Cardiac fibroblast (primary cell): ENCODE data around the gene CRADD.
"Not testable (repeated sequence)": the region's sequence is repeated elsewhere in the genome, so short reads cannot be mapped to it uniquely, and the experiment has no call there.

Source experiments
- DNase-seq, 2 donors: peaks; one replicate each; pipeline versions ENCODE4 v3.0.0 to v3.0.0-alpha.2; 2010; ENCODE audit warnings: low read depth in 2 of 2
- H3K4me3 ChIP-seq, 2 donors: replicated peaks in 1 of 2; 1 replicate in 1 of 2; 2 replicates in 1 of 2; pipeline ENCODE4 v1.5.1; 2011; ENCODE audit warnings: low read depth in 2 of 2, low read length in 2 of 2, mild to moderate bottlenecking in 2 of 2, moderate library complexity in 1 of 2
- CTCF ChIP-seq: IDR thresholded peaks from one replicate; pipeline ENCODE4 v1.5.1; 2011; ENCODE audit warnings: low read depth, mild to moderate bottlenecking, low read length, inconsistent platforms

Gene CRADD

DNA sequence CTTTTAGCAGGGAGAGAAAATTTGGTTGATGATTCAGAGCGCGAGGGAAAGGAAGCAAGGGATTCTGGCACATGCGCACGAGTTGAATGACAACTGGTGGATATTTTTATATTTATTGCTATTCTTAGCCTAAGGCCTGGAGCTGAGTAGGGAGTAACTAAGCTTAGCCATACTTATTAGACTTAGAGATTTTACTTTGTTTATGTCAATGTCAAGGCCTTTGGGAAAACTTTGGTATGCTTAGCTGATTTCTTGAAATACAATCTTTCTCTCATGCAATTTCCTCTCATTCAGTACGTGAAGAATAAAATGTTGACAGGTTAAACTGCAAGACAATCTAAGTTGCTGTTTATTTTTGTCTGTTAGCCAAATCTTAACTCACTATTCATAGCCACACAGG is 101.1 kb downstream of the CRADD start:
- H3K4me3 ChIP-seq, result no peak overlapping the region
- peak; percentile 90 to 98 for DNase-seq
- no peak for TF ChIP-seq CTCF

DNA sequence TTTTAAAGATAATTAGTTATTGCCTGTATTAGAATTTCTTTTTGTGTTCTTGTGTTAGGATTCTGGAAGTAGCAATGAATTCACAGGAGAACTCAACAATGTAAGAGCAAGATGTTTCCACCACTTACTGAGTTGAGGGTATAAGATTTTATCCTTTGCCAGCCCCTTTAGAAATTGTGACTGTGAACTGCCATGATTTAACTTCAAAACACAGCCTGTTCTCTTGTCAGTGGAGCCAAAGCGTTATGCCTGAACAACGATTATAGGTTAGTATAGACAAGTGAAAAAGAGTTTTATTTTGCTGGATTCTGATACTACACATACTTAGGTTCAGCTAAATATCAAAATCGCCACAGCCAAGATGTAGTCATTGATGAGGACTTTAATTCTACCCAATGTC is 101.6 kb downstream of the CRADD start:
- no peak for TF ChIP-seq CTCF
- no peak overlapping the region for H3K4me3 ChIP-seq
- DNase-seq, result no peak

DNA sequence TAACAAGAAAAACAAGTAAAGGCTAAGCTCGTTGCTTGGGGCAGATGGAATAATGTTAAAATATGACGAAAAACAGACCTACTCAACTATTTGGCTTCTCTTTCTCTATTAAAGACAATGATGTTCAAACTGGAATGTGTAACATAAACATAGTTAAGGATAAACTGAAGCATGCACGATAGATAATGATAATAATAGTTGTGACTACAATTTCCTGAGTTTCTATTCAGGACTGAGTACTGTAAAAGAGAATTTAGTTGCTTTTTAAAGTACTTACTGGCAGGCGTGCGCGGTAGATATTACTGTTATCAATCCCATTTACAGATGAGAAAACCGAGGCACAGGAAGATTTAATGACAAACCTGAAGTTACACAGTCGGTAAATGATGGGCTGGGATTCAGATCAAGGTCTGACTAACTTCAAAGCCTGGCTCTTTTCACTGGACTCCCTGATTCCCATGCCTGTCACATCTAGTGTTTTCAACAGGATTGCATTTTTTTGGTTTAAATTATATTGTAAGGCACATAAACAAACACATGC is 103.0 kb downstream of the CRADD start:
- peak; percentile 54 to 56 for DNase-seq
- TF ChIP-seq CTCF, result no peak
- H3K4me3 ChIP-seq, result no peak overlapping the region

DNA sequence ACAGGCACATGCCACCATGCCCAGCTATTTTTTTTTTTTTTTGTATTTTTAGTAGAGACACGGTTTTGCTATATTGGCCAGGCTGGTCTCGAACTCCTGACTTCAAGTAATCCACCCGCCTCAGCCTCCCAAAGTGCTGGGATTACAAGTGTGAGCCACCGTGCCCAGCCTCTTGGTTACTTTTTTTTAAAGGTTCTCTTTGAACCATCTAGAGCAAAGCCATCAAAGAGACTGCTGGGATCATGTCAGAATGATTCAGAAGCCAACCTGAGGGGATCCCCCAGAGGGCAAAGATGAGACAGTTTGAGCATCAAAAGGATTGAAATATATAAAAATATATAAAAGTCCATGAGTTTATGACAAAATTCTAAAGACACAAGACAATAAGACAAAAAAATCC is 103.7 kb downstream of the CRADD start:
- not testable (repeated sequence) for H3K4me3 ChIP-seq, DNase-seq

DNA sequence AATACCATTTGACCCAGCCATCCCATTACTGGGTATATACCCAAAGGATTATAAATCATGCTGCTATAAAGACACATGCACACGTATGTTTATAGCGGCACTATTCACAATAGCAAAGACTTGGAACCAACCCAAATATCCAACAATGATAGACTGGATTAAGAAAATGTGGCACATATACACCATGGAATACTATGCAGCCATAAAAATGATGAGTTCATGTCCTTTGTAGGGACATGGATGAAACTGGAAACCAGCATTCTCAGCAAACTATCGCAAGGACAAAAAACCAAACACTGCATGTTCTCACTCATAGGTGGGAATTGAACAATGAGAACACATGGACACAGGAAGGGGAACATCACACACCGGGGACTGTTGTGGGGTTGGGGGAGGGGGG is 104.8 kb downstream of the CRADD start:
- DNase-seq, H3K4me3 ChIP-seq: not testable (repeated sequence)

DNA sequence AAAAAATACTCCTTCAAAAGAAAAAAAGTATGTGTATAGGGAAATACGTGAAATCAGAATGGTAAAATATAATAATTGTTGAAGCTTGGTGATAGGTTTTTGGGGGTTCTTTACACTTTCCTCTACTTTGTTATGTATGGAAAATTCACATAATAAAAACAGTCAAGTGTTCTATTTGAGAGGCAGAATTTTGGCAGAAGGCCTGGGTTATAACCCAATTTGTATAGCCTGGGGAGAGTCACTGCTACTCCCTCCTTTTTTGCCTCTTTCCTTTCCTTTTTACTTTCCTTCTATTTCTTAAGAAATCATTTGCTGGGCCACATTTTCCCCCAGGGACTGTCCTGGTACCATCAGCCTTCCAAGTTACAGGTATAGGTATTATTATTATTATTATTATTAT is 105.7 kb downstream of the CRADD start:
- no peak for TF ChIP-seq CTCF
- no peak overlapping the region for H3K4me3 ChIP-seq
- peak in 1 of 2 donors; percentile 51 for DNase-seq

DNA sequence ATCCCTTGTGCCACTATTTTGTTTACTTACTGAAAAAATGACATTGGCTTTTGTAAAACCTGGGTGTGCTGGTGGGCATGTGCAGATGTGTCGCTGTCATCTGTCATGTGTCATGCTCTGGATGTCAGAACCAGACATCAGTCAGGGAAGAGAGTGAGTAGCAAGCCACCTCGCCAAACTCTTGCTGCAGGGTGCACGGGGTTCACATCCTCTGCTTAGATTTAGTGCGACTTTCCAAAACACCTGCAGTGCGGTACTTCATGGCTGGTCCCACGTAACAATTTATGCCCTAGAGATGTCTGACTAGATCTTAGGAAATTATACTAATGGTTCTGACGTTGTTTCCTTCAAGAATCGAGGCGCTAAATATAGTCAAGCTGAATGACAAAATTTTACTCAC is 106.7 kb downstream of the CRADD start:
- DNase-seq, result no peak
- H3K4me3 ChIP-seq, result no peak overlapping the region
- TF ChIP-seq CTCF, result no peak

- DNase-seq, result peak; percentile 77 to 86
- TF ChIP-seq CTCF, result no peak
- no peak overlapping the region for H3K4me3 ChIP-seq
Observed at GRCh38 chr12:93784339-93785086, 107.3 kb downstream of the CRADD start.
